Prostate gland (tissue), 2 donors: ENCODE measurements around the gene MAP3K6. TPM values are rescaled to one million over a fixed set of nuclear protein-coding genes. Genes with fewer than 3 reads are reported as not detected.
A peak's percentile ranks its signal among the peaks of the same experiment; 100 is the strongest.
"Not testable (repeated sequence)": the region's sequence is repeated elsewhere in the genome, so short reads cannot be mapped to it uniquely, and the experiment has no call there.

Experiments
- DNase-seq: peaks from one replicate; pipeline ENCODE4 v3.0.0-alpha.2; 2019; ENCODE audit warnings: low spot score
- H3K27ac ChIP-seq, 2 donors: fragments of 200-600 bp; sonication (generic); 2 replicates each; pipeline ENCODE4 v1.5.1; 2017 to 2019
- H3K27me3 ChIP-seq: fragments of 200-600 bp; sonication (generic); replicated peaks from 2 replicates; pipeline ENCODE4 v1.5.1; 2019; ENCODE audit not compliant: insufficient read depth
- H3K36me3 ChIP-seq, 2 donors: fragments of 200-600 bp; sonication (generic); 1 replicate in 1 of 2; 2 replicates in 1 of 2; pipeline versions ENCODE4 v1.5.1 to v1.8.1; 2017 to 2019
- H3K4me1 ChIP-seq: fragments of 200-600 bp; sonication (generic); replicated peaks from 2 replicates; pipeline ENCODE4 v1.5.1; 2019
- H3K4me3 ChIP-seq, 2 donors: fragments of 200-600 bp; sonication (generic); 2 replicates each; pipeline ENCODE4 v1.5.1; 2017 to 2019
- H3K9me3 ChIP-seq: fragments of 200-600 bp; sonication (generic); 2 replicates; pipeline ENCODE4 v1.5.1; 2017
- CTCF ChIP-seq, 4 experiments: fragments of 200-600 bp in 2 of 4; fragments of 450-650 bp in 2 of 4; sonication (generic) in 2 of 4; IDR thresholded peaks; 1 replicate in 3 of 4; 2 replicates in 1 of 4; pipeline ENCODE4 v1.5.1; 2016 to 2019; ENCODE audit warnings: antibody characterized with exemption in 4 of 4, mild to moderate bottlenecking in 2 of 4, moderate library complexity in 2 of 4
- POLR2A ChIP-seq: fragments of 450-650 bp; IDR thresholded peaks from one replicate; pipeline ENCODE4 v1.6.1; 2016; ENCODE audit warnings: antibody characterized with exemption, mild to moderate bottlenecking
- POLR2AphosphoS5 ChIP-seq: sonication (generic); formaldehyde crosslinking; IDR thresholded peaks from one replicate; pipeline ENCODE4 v1.6.1; 2017; ENCODE audit warnings: antibody characterized with exemption
- WGBS: methylation state at CpG from one replicate; pipeline ENCODE4 v1.1.5; 2018; 5-methylcytosine and 5-hydroxymethylcytosine counted together
- intact Hi-C: fragments of 100-400 bp; cut with DNase I; formaldehyde crosslinking; loops from one replicate; pipeline ENCODE4 v1.14.2; 2022
- total RNA-seq, 2 donors: library from RNA; depleted of rRNA; stranded (reverse); fragments of >200 nt; gene quantifications; one replicate each; pipeline ENCODE4 v1.1.0, GENCODE V29; 2016

The MAP3K6 gene
- total RNA-seq, 2 donors from 2014 or later: 38.6 to 60.7 TPM

- no peaks in the 10 kb centered on the region for H3K27me3 ChIP-seq
- no peak for DNase-seq
- no peak overlapping the region for H3K27ac ChIP-seq
- peaks cover 7 to 12% of the 10 kb centered on the region in 2 donors for H3K36me3 ChIP-seq
- TF ChIP-seq POLR2AphosphoS5 (no peak), CTCF (IDR thresholded peaks at IDR 0.05) (no peak), POLR2A (no peak)
- no peak overlapping the region for H3K4me3 ChIP-seq
- intact Hi-C loops: no loop called here
- H3K4me1 ChIP-seq: peaks cover 7% of the 10 kb centered on the region
- no peaks in the 10 kb centered on the region for H3K9me3 ChIP-seq
- 98% methylated on average over 2 of the region's 2 CpGs for whole genome bisulfite sequencing
Measured at GRCh38 chr1:27410709-27411108, 43.9 kb upstream of the MAP3K6 start.

GRCh38 chr1:27409669-27410068 lies 42.9 kb upstream of the MAP3K6 start:
- no peak for TF ChIP-seq CTCF (IDR thresholded peaks at IDR 0.05)
- no peak for TF ChIP-seq POLR2AphosphoS5
- intact Hi-C loops: no loop called here
- no peak for DNase-seq
- whole genome bisulfite sequencing: 88% methylated on average over 11 of the region's 11 CpGs
- no peak overlapping the region for H3K4me3 ChIP-seq
- no peak overlapping the region for H3K27ac ChIP-seq
- H3K27me3 ChIP-seq: no peaks in the 10 kb centered on the region
- no peaks in the 10 kb centered on the region for H3K9me3 ChIP-seq
- peaks cover 13% of the 10 kb centered on the region for H3K4me1 ChIP-seq
- H3K36me3 ChIP-seq: peaks cover 7 to 12% of the 10 kb centered on the region in 2 donors

GRCh38 chr1:27408151-27408550 lies 41.4 kb upstream of the MAP3K6 start:
- H3K27ac ChIP-seq: peak overlapping the region in 1 of 2 donors; percentile 77
- peaks cover 19% of the 10 kb centered on the region for H3K4me1 ChIP-seq

GRCh38 chr1:27406791-27407190 lies 40.0 kb upstream of the MAP3K6 start:
- H3K36me3 ChIP-seq, DNase-seq, intact Hi-C loops, H3K4me3 ChIP-seq, H3K27me3 ChIP-seq, H3K9me3 ChIP-seq: not testable (repeated sequence)
- Histone ChIP-seq H3K27ac (peak overlapping the region; percentile 77 to 79), H3K4me1 (peaks cover 30% of the 10 kb centered on the region)
- TF ChIP-seq POLR2AphosphoS5: peak; percentile 24
- WGBS: 56% methylated on average over 2 of the region's 2 CpGs

More at GRCh38 chr1:27408151-27408550, 41.4 kb upstream of the MAP3K6 start:
- intact Hi-C loops: no loop called here
- Histone ChIP-seq H3K9me3 (no peaks in the 10 kb centered on the region), H3K36me3 (peaks cover 7 to 12% of the 10 kb centered on the region in 2 donors), H3K27me3 (no peaks in the 10 kb centered on the region), H3K4me3 (no peak overlapping the region)
- no peak for TF ChIP-seq POLR2AphosphoS5
- no peak for TF ChIP-seq CTCF (IDR thresholded peaks at IDR 0.05)
- no peak for TF ChIP-seq POLR2A
- 92% methylated on average over 9 of the region's 9 CpGs for WGBS
- DNase-seq: no peak

- Histone ChIP-seq H3K9me3 (no peaks in the 10 kb centered on the region), H3K4me1 (peaks cover 35% of the 10 kb centered on the region), H3K4me3 (no peak overlapping the region), H3K27ac (peak overlapping the region; percentile 77 to 79), H3K36me3 (peaks cover 7% of the 10 kb centered on the region in 2 donors), H3K27me3 (no peaks in the 10 kb centered on the region)
- TF ChIP-seq CTCF (IDR thresholded peaks at IDR 0.05): no peak
- TF ChIP-seq POLR2AphosphoS5: no peak
- no peak for TF ChIP-seq POLR2A
- DNase-seq: no peak
- 40% methylated on average over 4 of the region's 4 CpGs for WGBS
- intact Hi-C loops: no loop called here
Measured at GRCh38 chr1:27406362-27406680, 39.6 kb upstream of the MAP3K6 start.
